AG04450 (cell line): Measurements from ENCODE around the gene TELO2. TPM values are rescaled to one million over a fixed set of nuclear protein-coding genes. Genes with fewer than 3 reads are reported as not detected.

Experiments
- CTCF ChIA-PET: fragments of 300-600, 350-600 bp; formaldehyde crosslinking; extraction: SDS; loops from one replicate; lab custom pipeline; 2022; ENCODE audit warnings: antibody characterized with exemption, inconsistent platforms; lab: Charles Lee
- POLR2A ChIA-PET: fragments of 350-600 bp; formaldehyde crosslinking; extraction: SDS; loops from one replicate; lab custom pipeline; 2021; ENCODE audit warnings: antibody characterized with exemption, inconsistent platforms; lab: Yijun Ruan, JAX
- DNase-seq: peaks from one replicate; pipeline ENCODE4 v3.0.0-alpha.2; 2011; ENCODE audit warnings: low read depth, low spot score
- H3K27ac ChIP-seq: one replicate; pipeline ENCODE4 v1.5.1; 2012; ENCODE audit warnings: low read depth, low read length, control low read depth
- H3K27me3 ChIP-seq: one replicate; pipeline ENCODE4 v1.6.0; 2012; ENCODE audit warnings: low read length; ENCODE audit not compliant: control insufficient read depth, insufficient read depth
- H3K4me3 ChIP-seq: 2 replicates; pipeline ENCODE4 v1.5.1; 2011; ENCODE audit warnings: mild to moderate bottlenecking, low read depth, low read length, control low read depth
- H3K9me3 ChIP-seq: 2 replicates; pipeline ENCODE4 v1.5.1; 2012; ENCODE audit warnings: low read length; ENCODE audit not compliant: control insufficient read depth, insufficient read depth
- polyA plus RNA-seq: library from polyadenylated mRNA; depleted of rRNA; stranded (reverse); fragments of >200 nt; gene quantifications from 2 replicates; pipeline ENCODE4 v1.2.3, GENCODE V29; 2011
- TF ChIP-seq, protein P1 (sequence below): IDR thresholded peaks from 2 replicates; pipeline ENCODE4 v1.5.1; 2011; ENCODE audit warnings: low read depth, low read length, control low read depth, inconsistent platforms

Gene TELO2
- polyA plus RNA-seq, 1 experiment: 6.2 TPM

DNA sequence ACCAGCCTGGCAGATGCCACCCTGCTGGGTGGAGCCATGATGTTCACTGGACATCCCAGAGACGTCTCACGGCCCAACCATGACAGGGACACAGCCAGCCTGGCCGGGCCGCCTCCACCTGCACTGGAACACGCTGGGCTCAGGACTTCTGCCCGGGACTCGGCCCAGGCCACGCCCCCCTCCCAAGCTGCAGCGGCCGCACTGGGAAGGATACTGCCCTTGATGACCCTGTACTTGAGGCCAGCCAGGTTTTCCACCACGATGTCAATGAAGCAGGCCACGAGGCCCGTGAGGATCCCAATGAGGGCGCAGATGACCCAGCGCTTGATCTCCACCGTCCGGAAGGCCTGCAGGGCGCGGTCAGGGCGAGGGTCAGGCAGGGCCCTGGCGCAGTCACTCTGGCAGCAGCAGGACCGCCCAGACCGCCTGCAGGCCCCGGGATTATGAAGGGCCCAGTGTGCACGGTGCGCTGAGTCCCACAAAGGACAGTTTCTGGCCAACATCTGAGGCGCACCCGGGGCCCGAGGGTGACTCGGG lies 32.5 kb upstream of the TELO2 start:
- POLR2A ChIA-PET: no interaction called here
- no peak for DNase-seq
- TF ChIP-seq, protein P1, sequence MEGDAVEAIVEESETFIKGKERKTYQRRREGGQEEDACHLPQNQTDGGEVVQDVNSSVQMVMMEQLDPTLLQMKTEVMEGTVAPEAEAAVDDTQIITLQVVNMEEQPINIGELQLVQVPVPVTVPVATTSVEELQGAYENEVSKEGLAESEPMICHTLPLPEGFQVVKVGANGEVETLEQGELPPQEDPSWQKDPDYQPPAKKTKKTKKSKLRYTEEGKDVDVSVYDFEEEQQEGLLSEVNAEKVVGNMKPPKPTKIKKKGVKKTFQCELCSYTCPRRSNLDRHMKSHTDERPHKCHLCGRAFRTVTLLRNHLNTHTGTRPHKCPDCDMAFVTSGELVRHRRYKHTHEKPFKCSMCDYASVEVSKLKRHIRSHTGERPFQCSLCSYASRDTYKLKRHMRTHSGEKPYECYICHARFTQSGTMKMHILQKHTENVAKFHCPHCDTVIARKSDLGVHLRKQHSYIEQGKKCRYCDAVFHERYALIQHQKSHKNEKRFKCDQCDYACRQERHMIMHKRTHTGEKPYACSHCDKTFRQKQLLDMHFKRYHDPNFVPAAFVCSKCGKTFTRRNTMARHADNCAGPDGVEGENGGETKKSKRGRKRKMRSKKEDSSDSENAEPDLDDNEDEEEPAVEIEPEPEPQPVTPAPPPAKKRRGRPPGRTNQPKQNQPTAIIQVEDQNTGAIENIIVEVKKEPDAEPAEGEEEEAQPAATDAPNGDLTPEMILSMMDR: no peak
- no peak overlapping the region for H3K4me3 ChIP-seq
- H3K27ac ChIP-seq: no peak overlapping the region
- no peaks in the 10 kb centered on the region for H3K27me3 ChIP-seq
- CTCF ChIA-PET: no interaction called here
- no peaks in the 10 kb centered on the region; the same call in 1 of the 2 replicates for H3K9me3 ChIP-seq

DNA sequence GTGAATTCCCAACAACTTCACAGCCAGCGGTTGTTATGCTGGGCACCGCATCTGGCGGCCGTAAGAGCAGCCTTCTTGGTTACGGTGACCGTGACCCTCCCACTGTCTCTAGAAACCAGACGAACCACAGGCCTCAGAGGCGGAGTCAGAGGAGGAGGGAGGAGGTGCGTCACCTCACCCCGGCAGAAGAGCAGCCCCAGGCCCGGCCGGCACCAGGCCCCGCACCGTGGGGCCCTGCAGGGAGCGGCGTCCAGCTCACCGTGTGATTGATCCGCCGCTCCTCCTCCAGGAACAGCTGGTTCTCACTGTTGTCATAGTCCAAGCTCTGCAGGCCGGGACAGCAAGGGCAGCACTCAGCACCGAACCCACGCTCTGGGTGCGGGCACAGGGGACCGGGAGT lies 32.0 kb upstream of the TELO2 start:
- ChIA-PET POLR2A (no interaction called here), CTCF (no interaction called here)

DNA sequence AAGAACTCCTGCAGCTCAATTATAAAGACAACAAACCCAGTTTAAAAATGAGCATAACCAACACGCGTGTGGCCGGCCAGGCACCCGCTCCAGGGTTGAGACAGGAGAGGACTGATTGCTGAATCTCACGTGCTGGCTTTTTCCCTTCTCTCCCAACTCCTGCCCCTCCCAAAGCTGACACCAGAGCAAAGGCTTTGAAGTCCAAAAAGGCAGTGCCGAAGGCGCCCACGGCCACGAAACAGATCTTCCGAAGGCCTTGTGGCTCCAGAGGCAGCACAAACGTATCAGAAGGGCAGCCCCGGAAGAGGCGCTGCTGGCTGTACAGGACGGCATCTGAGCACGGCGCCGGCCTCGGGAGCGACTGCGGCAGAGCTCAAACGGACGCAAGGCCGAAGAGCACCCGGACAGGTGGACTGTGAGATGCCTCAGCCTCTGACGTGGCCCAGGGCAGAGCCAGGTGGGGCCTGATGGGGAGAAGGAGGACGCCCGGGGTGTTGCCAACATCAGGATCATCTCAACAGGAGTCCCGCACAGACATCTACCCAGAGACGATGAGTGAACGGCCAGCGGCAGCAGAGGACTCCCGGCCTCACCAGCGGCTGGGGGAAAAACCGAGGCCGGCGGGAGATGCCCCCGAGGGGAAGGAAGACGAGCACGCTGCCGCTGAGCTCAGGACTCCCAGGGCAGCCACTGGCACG lies 28.8 kb upstream of the TELO2 start:
- POLR2A ChIA-PET: interaction anchor here (0.6 kb wide), 1 partner anchor 1631 kb away, joined by 3 read pairs; no protein-coding TSS in a partner anchor

More for the DNA sequence above, 32.0 kb upstream of the TELO2 start:
- Histone ChIP-seq H3K9me3 (no peaks in the 10 kb centered on the region; the same call in 1 of the 2 replicates), H3K4me3 (no peak overlapping the region), H3K27ac (no peak overlapping the region), H3K27me3 (no peaks in the 10 kb centered on the region)
- TF ChIP-seq, protein P1: no peak
- no peak for DNase-seq

DNA sequence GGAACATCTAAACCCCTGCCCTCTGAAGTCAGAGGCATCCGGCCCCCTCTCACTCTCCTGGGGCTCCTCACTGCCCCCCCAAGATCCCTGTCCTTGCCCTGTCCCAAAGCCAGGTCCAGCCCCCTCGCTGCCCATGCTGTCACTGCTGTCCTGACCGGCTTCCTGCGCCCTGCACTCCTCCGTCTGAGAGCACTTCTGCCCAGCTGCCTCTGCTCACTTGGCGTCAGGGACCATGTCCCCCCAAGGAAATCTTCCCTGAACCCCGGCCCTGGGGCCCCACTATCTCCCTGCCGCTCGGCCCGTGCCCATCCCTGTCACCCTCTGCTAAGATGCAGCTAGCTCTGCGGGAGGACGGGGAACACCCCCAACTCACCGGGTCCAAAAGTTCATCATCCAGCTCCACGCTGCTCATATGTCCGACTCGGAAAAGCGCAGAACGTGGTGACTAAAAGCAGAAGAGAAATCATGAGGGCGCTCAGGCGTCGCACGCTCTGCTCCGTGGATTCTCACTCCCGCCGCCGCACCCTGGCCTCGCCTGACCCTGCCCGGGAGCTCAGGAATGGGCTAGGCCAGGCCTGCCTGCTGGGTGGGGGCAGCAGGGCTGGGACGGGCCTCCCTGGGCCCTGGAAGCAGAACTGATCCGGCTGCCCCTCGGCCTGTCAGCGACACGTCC lies 28.1 kb upstream of the TELO2 start:
- CTCF ChIA-PET: no interaction called here
- TF ChIP-seq, protein P1: no peak
- H3K27me3 ChIP-seq: no peaks in the 10 kb centered on the region
- POLR2A ChIA-PET: interaction anchor here (0.6 kb wide), 1 partner anchor 1630 kb away, joined by 3 read pairs; no protein-coding TSS in a partner anchor
- no peak for DNase-seq
- no peaks in the 10 kb centered on the region; the same call in 1 of the 2 replicates for H3K9me3 ChIP-seq
- no peak overlapping the region for H3K4me3 ChIP-seq
- H3K27ac ChIP-seq: no peak overlapping the region

More for the DNA sequence above, 28.8 kb upstream of the TELO2 start:
- Histone ChIP-seq H3K27ac (no peak overlapping the region), H3K4me3 (no peak overlapping the region), H3K27me3 (no peaks in the 10 kb centered on the region), H3K9me3 (no peaks in the 10 kb centered on the region; the same call in 1 of the 2 replicates)
- CTCF ChIA-PET: interaction anchor here (0.7 kb wide), 1 partner anchor 138 kb away, joined by 5 read pairs; no protein-coding TSS in a partner anchor
- TF ChIP-seq, protein P1: no peak
- no peak for DNase-seq
